Sigmoid colon (tissue), 4 donors: ENCODE measurements around the gene RPS5.

Experiments used
- EP300 ChIP-seq, 4 donors: sonication (generic); formaldehyde crosslinking; IDR thresholded peaks; one replicate each; pipeline ENCODE4 v1.6.1; 2017; ENCODE audit warnings: antibody characterized with exemption in 4 of 4
- POLR2A ChIP-seq, 2 donors: fragments of 450-650 bp; IDR thresholded peaks; one replicate each; pipeline ENCODE4 v1.6.1; 2016; ENCODE audit warnings: antibody characterized with exemption in 2 of 2, mild to moderate bottlenecking in 2 of 2, moderate library complexity in 2 of 2
- POLR2AphosphoS5 ChIP-seq, 4 donors: sonication (generic); formaldehyde crosslinking; IDR thresholded peaks; one replicate each; pipeline ENCODE4 v1.6.1; 2017; ENCODE audit warnings: antibody characterized with exemption in 4 of 4
- TF ChIP-seq, protein P1 (sequence below), 4 experiments: fragments of 450-650 bp in 3 of 4; fragments of 200-600 bp in 1 of 4; IDR thresholded peaks; one replicate each; pipeline ENCODE4 v1.5.1; 2016 to 2019; ENCODE audit warnings: antibody characterized with exemption in 4 of 4, mild to moderate bottlenecking in 3 of 4, moderate library complexity in 2 of 4

DNA sequence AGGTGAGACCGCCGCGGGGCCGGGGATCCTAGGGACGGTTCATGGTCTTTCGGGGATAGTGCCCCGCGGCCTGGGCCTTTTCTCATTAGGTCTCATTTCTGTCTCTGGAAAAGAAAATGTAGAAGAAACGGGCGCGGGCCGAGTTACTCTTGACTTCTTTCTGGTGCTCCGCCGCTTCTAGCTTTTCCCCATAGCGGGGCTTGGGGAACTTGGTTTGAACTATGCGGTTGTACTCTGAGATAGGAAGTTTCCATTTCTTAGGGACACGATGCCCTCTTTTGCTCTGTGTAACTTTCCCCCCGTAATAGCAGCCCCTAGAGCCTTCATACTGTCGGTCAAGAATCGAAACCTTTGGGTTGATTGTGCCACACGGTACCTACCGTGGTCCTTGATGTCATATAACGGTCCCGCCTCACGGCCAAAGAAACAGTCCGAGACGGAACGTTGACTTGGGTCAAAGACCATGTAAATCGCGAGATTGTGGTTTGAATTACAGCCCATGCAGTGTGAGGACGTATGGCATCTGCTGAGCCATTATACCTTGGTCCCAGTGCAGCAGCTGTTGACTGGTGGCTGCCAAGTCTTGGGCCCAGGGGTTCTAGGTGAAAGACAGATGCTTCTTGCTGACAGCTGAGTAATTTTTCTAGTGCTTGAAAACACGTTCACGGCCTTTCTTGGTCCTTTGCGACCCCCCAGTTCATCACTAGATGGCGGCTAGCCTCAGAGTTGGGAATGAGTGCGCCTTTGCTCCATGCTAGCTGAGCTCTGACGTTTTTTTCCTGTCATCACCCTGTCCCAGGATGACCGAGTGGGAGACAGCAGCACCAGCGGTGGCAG, 487 bp downstream of the RPS5 start:
- TF ChIP-seq POLR2AphosphoS5 (IDR thresholded peaks at IDR 0.05), result no peak
- TF ChIP-seq, protein P1, sequence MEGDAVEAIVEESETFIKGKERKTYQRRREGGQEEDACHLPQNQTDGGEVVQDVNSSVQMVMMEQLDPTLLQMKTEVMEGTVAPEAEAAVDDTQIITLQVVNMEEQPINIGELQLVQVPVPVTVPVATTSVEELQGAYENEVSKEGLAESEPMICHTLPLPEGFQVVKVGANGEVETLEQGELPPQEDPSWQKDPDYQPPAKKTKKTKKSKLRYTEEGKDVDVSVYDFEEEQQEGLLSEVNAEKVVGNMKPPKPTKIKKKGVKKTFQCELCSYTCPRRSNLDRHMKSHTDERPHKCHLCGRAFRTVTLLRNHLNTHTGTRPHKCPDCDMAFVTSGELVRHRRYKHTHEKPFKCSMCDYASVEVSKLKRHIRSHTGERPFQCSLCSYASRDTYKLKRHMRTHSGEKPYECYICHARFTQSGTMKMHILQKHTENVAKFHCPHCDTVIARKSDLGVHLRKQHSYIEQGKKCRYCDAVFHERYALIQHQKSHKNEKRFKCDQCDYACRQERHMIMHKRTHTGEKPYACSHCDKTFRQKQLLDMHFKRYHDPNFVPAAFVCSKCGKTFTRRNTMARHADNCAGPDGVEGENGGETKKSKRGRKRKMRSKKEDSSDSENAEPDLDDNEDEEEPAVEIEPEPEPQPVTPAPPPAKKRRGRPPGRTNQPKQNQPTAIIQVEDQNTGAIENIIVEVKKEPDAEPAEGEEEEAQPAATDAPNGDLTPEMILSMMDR (IDR thresholded peaks at IDR 0.05), result no peak
- TF ChIP-seq POLR2A (IDR thresholded peaks at IDR 0.05), result no peak
- no peak for TF ChIP-seq EP300 (IDR thresholded peaks at IDR 0.05)
